Prostate gland (tissue), 2 donors: ENCODE results near the gene TMEM213. TPM values are rescaled to one million over a fixed set of nuclear protein-coding genes. Genes with fewer than 3 reads are reported as not detected.

Experiments used
- DNase-seq: peaks from one replicate; pipeline ENCODE4 v3.0.0-alpha.2; 2019; ENCODE audit warnings: low spot score
- H3K27ac ChIP-seq, 2 donors: fragments of 200-600 bp; sonication (generic); 2 replicates each; pipeline ENCODE4 v1.5.1; 2017 to 2019
- H3K27me3 ChIP-seq: fragments of 200-600 bp; sonication (generic); replicated peaks from 2 replicates; pipeline ENCODE4 v1.5.1; 2019; ENCODE audit not compliant: insufficient read depth
- H3K36me3 ChIP-seq, 2 donors: fragments of 200-600 bp; sonication (generic); 1 replicate in 1 of 2; 2 replicates in 1 of 2; pipeline versions ENCODE4 v1.5.1 to v1.8.1; 2017 to 2019
- H3K4me1 ChIP-seq: fragments of 200-600 bp; sonication (generic); replicated peaks from 2 replicates; pipeline ENCODE4 v1.5.1; 2019
- H3K4me3 ChIP-seq, 2 donors: fragments of 200-600 bp; sonication (generic); 2 replicates each; pipeline ENCODE4 v1.5.1; 2017 to 2019
- H3K9me3 ChIP-seq: fragments of 200-600 bp; sonication (generic); 2 replicates; pipeline ENCODE4 v1.5.1; 2017
- POLR2A ChIP-seq: fragments of 450-650 bp; IDR thresholded peaks from one replicate; pipeline ENCODE4 v1.6.1; 2016; ENCODE audit warnings: antibody characterized with exemption, mild to moderate bottlenecking
- POLR2AphosphoS5 ChIP-seq: sonication (generic); formaldehyde crosslinking; IDR thresholded peaks from one replicate; pipeline ENCODE4 v1.6.1; 2017; ENCODE audit warnings: antibody characterized with exemption
- whole genome bisulfite sequencing: methylation state at CpG from one replicate; pipeline ENCODE4 v1.1.5; 2018; 5-methylcytosine and 5-hydroxymethylcytosine counted together
- intact Hi-C: fragments of 100-400 bp; cut with DNase I; formaldehyde crosslinking; loops from one replicate; pipeline ENCODE4 v1.14.2; 2022
- small RNA-seq, 2 donors: library from RNA; depleted of rRNA; stranded (forward); fragments of <200 nt; gene quantifications; one replicate each; pipeline ENCODE3, GENCODE V24; 2016
- total RNA-seq, 2 donors: library from RNA; depleted of rRNA; stranded (reverse); fragments of >200 nt; gene quantifications; one replicate each; pipeline ENCODE4 v1.1.0, GENCODE V29; 2016
- TF ChIP-seq, protein P1 (sequence below), 4 experiments: fragments of 200-600 bp in 2 of 4; fragments of 450-650 bp in 2 of 4; sonication (generic) in 2 of 4; IDR thresholded peaks; 1 replicate in 3 of 4; 2 replicates in 1 of 4; pipeline ENCODE4 v1.5.1; 2016 to 2019; ENCODE audit warnings: antibody characterized with exemption in 4 of 4, mild to moderate bottlenecking in 2 of 4, moderate library complexity in 2 of 4

The TMEM213 gene
- total RNA-seq, 2 donors from 2014 or later, result 0.55 TPM; not detected in 1

DNA sequence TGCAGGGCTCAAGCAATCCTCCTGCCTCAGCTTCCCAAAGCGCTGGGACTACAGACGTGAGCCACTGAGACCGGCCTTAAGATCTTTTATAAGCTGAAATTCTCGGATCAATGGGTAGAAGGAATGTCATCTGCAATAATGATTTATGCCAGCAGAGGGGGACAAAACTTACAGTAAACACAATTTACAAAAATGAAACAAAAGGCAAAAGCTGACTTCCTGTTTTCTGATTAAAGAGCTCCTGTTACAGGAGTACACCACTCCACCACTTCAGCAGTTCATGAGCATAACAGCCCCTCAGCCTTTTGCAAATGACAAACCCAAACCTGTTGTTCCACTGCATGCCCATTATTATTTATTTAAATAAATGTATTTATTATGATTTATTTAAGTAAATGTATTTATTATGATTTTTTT lies 88.7 kb downstream of the TMEM213 start:
- 34% methylated on average over 4 of the region's 4 CpGs for WGBS
- peak; percentile 17 for TF ChIP-seq POLR2AphosphoS5
- TF ChIP-seq, protein P1, sequence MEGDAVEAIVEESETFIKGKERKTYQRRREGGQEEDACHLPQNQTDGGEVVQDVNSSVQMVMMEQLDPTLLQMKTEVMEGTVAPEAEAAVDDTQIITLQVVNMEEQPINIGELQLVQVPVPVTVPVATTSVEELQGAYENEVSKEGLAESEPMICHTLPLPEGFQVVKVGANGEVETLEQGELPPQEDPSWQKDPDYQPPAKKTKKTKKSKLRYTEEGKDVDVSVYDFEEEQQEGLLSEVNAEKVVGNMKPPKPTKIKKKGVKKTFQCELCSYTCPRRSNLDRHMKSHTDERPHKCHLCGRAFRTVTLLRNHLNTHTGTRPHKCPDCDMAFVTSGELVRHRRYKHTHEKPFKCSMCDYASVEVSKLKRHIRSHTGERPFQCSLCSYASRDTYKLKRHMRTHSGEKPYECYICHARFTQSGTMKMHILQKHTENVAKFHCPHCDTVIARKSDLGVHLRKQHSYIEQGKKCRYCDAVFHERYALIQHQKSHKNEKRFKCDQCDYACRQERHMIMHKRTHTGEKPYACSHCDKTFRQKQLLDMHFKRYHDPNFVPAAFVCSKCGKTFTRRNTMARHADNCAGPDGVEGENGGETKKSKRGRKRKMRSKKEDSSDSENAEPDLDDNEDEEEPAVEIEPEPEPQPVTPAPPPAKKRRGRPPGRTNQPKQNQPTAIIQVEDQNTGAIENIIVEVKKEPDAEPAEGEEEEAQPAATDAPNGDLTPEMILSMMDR (IDR thresholded peaks at IDR 0.05), result peak in 3 of 4 experiments; percentile 64 to 78 (median 65)
- no peak for TF ChIP-seq POLR2A
- Histone ChIP-seq H3K36me3 (no peaks in the 10 kb centered on the region), H3K4me3 (no peak overlapping the region), H3K27me3 (no peaks in the 10 kb centered on the region), H3K9me3 (no peaks in the 10 kb centered on the region), H3K27ac (no peak overlapping the region), H3K4me1 (no peaks in the 10 kb centered on the region)
- peak; percentile 33 for DNase-seq
- intact Hi-C loops, result loop anchor here (2.0 to 5.0 kb wide), 2 partner anchors 96 to 191 kb away; no protein-coding TSS in a partner anchor

GRCh38 chr7:138887085-138887710 lies 89.4 kb downstream of the TMEM213 start:
- 91% methylated on average over 9 of the region's 9 CpGs for WGBS
- H3K36me3 ChIP-seq, result no peaks in the 10 kb centered on the region
- H3K4me1 ChIP-seq, result no peaks in the 10 kb centered on the region
- no peaks in the 10 kb centered on the region for H3K27me3 ChIP-seq
- H3K27ac ChIP-seq, result no peak overlapping the region
- no peaks in the 10 kb centered on the region for H3K9me3 ChIP-seq
- TF ChIP-seq POLR2A (no peak), POLR2AphosphoS5 (no peak)
- TF ChIP-seq, protein P1 (IDR thresholded peaks at IDR 0.05), result no peak
- intact Hi-C loops, result loop anchor here (2.0 to 5.0 kb wide), 2 partner anchors 96 to 190 kb away; no protein-coding TSS in a partner anchor
- DNase-seq, result no peak
- H3K4me3 ChIP-seq, result no peak overlapping the region

Small RNAs within 50 kb of the gene (small RNA-seq; reads per million reads assigned to genes)
- 0 reads per million in 2 donors for gene RNU6-1272P

Other genes with a start within 250 kb of the TMEM213 start
- under 1 TPM in 1 of 2 donors, not detected in 1; 0.36 TPM for gene SVOPL, start 96.6 kb upstream of the TMEM213 start, total RNA-seq
- gene ATP6V0A4, start 202 bp downstream of the TMEM213 start, total RNA-seq, result 1 to 10 TPM in 1 of 2 donors, under 1 TPM in 1; 0.62 to 1.2 TPM
- 1 to 10 TPM; 3.7 to 8.8 TPM for gene KIAA1549, start 183.4 kb downstream of the TMEM213 start, total RNA-seq
- gene ZC3HAV1L, start 238.0 kb downstream of the TMEM213 start, total RNA-seq, result 10 to 100 TPM; 25.8 to 26.0 TPM